AG04449 (cell line): ENCODE results near the gene CELA3A.

Experiments
- CTCF ChIA-PET: fragments of 350-600 bp; formaldehyde crosslinking; extraction: SDS; loops from one replicate; lab custom pipeline; 2021; ENCODE audit warnings: antibody characterized with exemption; lab: Yijun Ruan, JAX
- POLR2A ChIA-PET: fragments of 400-600, 350-600 bp; formaldehyde crosslinking; extraction: SDS; loops from one replicate; lab custom pipeline; 2020; ENCODE audit warnings: antibody characterized with exemption, inconsistent platforms; lab: Yijun Ruan, JAX
- DNase-seq: peaks from one replicate; pipeline ENCODE4 v3.0.0-alpha.2; 2010; ENCODE audit warnings: low read depth, low spot score
- H3K4me3 ChIP-seq: 2 replicates; pipeline ENCODE4 v1.5.1; 2011; ENCODE audit warnings: low read depth, mild to moderate bottlenecking, control low read depth, low read length
- TF ChIP-seq, protein P1 (sequence below): IDR thresholded peaks from one replicate; pipeline ENCODE4 v1.5.1; 2011; ENCODE audit warnings: mild to moderate bottlenecking, moderate library complexity, low read length, control low read depth, inconsistent platforms; ENCODE audit not compliant: insufficient read depth; ENCODE audit errors: missing control alignments

Gene CELA3A, protein sequence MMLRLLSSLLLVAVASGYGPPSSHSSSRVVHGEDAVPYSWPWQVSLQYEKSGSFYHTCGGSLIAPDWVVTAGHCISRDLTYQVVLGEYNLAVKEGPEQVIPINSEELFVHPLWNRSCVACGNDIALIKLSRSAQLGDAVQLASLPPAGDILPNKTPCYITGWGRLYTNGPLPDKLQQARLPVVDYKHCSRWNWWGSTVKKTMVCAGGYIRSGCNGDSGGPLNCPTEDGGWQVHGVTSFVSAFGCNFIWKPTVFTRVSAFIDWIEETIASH

DNA sequence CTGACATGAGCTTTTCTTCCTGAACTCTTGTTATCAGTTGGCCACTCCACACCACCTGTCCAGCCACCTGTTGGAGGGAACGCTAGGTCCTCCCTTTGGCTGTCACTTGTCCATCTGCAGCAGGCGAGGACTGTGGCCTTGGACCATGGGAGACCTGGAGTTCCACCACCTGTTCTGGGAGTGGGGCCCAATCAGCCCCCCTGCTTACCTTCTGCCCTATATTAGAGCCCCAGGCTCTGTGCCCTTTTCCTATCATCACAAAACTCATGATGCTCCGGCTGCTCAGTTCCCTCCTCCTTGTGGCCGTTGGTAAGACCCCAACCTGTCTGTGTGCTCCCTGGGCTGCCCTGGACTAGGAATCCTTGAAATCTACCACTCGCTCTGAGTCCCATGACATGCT lies at the start of gene CELA3A:
CELA3A (plus strand) TSS at position 249 of the 400 bp plus-strand sequence; CDS start at position 267, 18 bp downstream.
- CTCF ChIA-PET = no interaction called here
- H3K4me3 ChIP-seq = no peak within 1 kb of the TSS
- TF ChIP-seq, protein P1, sequence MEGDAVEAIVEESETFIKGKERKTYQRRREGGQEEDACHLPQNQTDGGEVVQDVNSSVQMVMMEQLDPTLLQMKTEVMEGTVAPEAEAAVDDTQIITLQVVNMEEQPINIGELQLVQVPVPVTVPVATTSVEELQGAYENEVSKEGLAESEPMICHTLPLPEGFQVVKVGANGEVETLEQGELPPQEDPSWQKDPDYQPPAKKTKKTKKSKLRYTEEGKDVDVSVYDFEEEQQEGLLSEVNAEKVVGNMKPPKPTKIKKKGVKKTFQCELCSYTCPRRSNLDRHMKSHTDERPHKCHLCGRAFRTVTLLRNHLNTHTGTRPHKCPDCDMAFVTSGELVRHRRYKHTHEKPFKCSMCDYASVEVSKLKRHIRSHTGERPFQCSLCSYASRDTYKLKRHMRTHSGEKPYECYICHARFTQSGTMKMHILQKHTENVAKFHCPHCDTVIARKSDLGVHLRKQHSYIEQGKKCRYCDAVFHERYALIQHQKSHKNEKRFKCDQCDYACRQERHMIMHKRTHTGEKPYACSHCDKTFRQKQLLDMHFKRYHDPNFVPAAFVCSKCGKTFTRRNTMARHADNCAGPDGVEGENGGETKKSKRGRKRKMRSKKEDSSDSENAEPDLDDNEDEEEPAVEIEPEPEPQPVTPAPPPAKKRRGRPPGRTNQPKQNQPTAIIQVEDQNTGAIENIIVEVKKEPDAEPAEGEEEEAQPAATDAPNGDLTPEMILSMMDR = no peak
- DNase-seq = no peak
- POLR2A ChIA-PET = no interaction called here

DNA sequence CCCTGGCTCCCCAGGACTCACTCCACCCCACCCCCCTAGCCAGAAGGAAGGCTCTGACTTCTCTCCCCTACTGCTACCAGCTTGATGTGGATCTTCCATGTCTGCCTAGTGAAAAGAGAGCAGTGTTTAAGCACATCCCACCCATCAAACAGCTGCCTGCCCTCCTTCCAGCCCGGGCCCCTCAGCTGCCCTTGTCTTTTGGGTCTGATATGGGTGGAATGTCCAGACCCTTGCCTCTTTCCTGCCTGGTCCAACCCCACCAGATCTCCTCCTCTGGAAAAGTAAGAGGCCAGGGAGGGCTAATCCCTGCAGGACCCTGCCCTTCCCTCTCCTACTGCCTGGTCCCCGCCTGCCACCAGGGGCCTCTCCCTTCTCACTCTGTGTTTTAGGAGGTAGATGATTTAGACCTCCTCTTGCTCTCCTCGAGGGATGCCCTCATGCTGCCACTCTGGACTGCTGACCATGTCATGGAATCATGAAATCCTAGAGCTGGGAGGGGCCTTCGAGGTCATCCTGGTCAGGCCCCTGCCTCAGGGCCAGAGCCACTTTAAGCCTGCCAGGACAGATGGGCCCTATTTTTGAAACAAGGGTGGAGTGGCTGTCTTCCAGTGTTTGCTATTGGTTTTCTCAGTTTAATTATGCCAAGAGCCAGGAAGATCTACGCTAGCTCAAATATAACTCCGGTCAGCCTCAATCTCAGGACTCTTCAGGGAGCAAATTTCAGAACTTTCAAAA lies 48.5 kb upstream of the CELA3A start:
- H3K4me3 ChIP-seq = no peak overlapping the region
- no peak for DNase-seq
- TF ChIP-seq, protein P1 = no peak
- ChIA-PET POLR2A (no interaction called here), CTCF (interaction anchor here (0.9 to 2.0 kb wide), 2 partner anchors 11 to 14 kb away, joined by 4 to 8 read pairs; no protein-coding TSS in a partner anchor)

DNA sequence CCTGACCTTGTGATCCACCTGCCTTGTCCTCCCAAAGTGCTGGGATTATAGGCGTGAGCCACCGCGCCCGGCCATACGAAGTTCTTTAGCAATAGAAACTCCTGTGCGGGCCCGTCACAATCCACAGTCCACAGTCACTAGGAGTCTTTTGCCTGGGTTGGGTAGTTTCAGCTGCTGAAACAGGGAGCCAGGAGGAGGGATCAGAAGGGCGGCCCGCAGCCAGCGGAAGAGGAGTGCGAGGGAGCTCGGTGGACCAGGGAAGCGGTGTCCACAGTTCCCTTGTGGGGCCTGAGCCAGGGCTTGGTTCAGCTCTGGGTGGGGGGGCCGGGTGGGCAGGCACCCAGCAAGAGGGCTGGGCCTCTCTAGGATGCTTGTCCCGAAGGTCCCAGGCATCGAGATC lies 46.4 kb upstream of the CELA3A start:
- TF ChIP-seq, protein P1 = no peak
- H3K4me3 ChIP-seq = no peak overlapping the region
- ChIA-PET CTCF (interaction anchor here (1.3 to 2.6 kb wide), 5 partner anchors 8 to 19 kb away, joined by 3 to 13 read pairs (median 4); no protein-coding TSS in a partner anchor), POLR2A (no interaction called here)
- DNase-seq = no peak

DNA sequence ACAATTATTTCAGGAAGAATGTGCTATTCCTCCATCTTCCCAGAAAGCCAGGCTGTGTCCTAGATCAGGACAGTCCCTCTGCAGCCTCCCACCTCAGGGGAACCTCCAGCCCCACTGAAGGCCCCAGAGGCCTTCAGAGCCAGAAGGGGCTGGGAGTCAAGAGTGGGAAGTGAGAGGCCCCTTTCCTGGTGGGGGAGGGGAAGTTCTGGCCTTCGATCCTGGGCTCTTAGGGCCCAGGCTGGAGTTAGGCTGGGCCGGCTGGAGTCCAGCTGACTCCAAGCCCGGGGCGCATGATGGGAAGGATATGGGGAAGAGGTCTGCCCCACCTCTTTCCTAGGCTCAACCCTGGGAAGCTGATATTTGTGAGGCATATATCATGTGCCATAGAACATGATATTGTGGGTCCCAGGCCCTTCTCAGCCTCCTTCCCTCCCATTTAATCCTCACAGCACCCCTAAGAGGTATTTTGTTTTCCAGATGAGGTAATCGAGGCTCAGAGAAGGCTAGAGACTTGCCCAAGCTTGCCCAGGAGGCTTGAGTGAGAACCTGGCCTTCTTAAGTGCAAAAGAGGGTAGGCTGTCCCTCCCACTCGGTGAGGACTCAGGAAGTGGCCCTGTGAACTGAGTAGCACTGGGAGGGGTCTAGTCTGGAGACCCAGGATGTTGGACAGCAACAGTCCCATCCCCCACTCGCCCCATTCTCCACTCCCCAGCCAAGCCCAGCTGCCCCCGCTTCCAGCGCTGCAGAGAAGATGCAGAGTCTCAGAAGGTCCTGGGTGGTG lies 45.8 kb upstream of the CELA3A start:
- no peak for DNase-seq
- TF ChIP-seq, protein P1 = no peak
- H3K4me3 ChIP-seq = no peak overlapping the region
- ChIA-PET CTCF (interaction anchor here (1.3 to 2.6 kb wide), 5 partner anchors 8 to 20 kb away, joined by 3 to 13 read pairs (median 4); no protein-coding TSS in a partner anchor), POLR2A (interaction anchor here (1.7 kb wide), 1 partner anchor 16 kb away, joined by 6 read pairs; no protein-coding TSS in a partner anchor)

DNA sequence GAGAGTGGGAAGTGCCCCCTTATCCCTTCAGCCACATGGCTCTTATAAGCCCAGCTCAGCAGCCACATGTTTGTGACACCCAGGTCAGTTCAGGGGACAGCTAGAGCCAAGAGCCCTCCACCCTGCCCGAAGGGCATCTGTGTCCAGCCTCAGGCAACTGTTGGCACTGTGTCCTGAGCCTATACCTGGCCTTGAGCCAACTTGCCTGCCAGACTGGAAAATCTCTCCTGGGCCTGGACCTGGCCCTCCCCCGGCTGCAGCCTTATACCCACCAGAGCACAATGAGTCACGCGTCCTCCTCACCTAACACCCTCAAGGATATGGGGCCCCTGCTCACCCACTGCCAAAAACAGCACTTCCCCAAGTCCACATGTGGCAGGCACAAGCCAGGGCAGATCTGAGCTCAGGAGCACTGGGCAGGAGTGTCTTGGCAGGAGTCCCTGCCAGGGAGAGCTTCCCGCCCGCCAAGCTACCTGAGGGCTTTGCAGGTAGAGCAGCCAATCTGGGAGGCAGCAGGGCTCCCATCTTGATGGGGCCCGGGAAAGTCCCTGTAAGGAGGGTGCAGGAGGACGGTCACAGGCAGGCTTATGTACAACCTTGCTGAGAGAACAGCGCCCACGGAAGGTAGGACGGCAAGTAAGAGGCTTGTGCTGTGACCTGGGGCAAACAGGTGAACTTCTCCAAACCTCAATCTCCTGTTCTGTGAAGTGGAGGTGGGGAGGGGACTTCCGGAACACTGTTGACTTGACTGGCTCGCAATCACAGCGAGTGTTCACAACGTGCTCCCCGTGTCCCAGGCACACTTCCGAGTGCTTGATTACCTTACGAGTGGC lies 44.5 kb upstream of the CELA3A start:
- CTCF ChIA-PET = interaction anchor here (1.8 to 2.6 kb wide), 4 partner anchors 8 to 18 kb away, joined by 4 to 13 read pairs (median 7); no protein-coding TSS in a partner anchor
- TF ChIP-seq, protein P1 = no peak
- DNase-seq = no peak
- POLR2A ChIA-PET = interaction anchor here (0.8 to 1.7 kb wide), 2 partner anchors 17 to 74 kb away, joined by 3 to 6 read pairs; no protein-coding TSS in a partner anchor
- no peak overlapping the region for H3K4me3 ChIP-seq
